ENCODE data around the gene BCL6B.
"Not testable (repeated sequence)": the region's sequence is repeated elsewhere in the genome, so short reads cannot be mapped to it uniquely, and the experiment has no call there.

The BCL6B gene, protein sequence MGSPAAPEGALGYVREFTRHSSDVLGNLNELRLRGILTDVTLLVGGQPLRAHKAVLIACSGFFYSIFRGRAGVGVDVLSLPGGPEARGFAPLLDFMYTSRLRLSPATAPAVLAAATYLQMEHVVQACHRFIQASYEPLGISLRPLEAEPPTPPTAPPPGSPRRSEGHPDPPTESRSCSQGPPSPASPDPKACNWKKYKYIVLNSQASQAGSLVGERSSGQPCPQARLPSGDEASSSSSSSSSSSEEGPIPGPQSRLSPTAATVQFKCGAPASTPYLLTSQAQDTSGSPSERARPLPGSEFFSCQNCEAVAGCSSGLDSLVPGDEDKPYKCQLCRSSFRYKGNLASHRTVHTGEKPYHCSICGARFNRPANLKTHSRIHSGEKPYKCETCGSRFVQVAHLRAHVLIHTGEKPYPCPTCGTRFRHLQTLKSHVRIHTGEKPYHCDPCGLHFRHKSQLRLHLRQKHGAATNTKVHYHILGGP

DNA sequence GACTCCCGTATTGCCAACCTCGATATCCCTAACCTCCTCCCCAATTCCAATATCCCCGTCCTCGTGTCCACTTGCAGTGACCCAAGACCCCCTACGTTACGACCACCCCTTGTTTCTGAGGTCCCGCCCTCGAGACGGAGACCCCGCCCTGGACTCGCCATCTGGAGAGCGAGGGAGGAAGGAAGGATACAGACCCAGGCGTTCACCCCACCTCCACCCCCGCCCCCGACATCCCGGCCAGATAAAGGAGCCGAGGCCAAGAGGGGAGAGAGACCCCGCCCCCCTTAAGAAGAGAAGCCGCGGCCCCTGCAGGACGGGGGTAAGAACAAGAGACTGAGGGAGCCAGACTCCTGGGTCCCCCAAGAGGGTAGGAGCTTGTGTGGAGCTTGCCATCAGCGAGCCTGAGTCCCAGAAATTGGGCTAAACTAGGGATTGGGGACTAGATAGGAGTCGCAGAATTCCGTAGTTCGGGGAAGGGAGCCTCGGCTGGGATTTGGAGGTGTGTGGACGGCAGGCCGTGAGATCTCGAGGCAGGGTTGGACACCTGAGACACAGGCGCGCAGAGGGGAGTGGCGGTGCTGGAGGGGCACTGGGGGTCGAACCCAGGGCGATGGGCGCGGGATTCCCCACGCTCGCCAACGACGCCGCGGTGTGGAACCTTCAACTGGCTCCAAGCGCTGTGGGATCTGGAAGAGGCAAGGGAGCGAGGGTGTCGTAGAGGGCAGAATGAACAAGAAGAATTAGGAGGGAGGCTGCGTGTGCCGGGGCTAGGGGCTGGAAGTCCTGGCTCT is at the start of gene BCL6B:
BCL6B (plus strand) TSS at position 270 of the 791 bp plus-strand sequence. CDS start 622 bp downstream, outside the sequence.
- H3K27ac ChIP-seq, result peak within 1 kb of the TSS; percentile 93
- TF ChIP-seq ZFX (IDR thresholded peaks at IDR 0.05; ENCODE audit: borderline replicate concordance), result no peak
- TF ChIP-seq, protein P1, sequence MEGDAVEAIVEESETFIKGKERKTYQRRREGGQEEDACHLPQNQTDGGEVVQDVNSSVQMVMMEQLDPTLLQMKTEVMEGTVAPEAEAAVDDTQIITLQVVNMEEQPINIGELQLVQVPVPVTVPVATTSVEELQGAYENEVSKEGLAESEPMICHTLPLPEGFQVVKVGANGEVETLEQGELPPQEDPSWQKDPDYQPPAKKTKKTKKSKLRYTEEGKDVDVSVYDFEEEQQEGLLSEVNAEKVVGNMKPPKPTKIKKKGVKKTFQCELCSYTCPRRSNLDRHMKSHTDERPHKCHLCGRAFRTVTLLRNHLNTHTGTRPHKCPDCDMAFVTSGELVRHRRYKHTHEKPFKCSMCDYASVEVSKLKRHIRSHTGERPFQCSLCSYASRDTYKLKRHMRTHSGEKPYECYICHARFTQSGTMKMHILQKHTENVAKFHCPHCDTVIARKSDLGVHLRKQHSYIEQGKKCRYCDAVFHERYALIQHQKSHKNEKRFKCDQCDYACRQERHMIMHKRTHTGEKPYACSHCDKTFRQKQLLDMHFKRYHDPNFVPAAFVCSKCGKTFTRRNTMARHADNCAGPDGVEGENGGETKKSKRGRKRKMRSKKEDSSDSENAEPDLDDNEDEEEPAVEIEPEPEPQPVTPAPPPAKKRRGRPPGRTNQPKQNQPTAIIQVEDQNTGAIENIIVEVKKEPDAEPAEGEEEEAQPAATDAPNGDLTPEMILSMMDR (IDR thresholded peaks at IDR 0.05), result no peak

DNA sequence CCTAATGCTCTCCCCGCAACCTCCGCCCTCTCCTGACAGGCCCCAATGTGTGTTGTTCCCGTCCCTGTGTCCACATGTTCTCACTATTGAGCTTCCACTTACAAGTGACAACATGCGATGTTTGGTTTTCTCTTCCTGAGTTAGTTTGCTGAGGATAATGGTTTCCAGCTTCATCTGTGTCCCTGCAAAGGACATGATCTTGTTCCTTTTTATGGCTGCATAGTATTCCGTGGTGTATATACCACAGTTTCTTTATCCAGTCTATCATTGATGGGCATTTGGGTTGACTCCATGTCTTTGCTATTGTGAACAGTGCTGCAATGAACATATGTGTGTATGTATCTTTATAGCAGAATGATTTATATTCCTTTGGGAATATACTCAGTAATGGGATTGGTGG is 43.4 kb upstream of the BCL6B start:
- H3K27ac ChIP-seq, result not testable (repeated sequence)

DNA sequence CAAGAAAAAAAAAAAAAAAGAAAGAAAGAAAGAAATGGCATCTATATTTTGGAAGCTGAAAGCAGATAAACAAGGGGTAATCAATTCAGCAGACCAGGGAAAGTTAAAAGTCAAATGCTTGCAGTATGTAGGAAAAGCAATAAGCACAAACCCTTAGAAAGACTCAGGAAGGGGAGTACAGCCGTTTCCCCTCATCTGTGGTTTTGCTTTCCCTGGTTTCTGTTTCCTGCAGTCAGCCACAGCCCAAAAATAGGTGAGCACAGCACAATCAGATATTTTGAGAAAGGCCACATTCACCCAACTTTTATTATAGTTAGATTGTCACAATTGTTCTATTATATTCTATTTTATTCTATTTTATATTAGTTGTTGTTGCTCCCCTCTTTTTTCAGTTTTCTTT is 41.4 kb upstream of the BCL6B start:
- no peak for TF ChIP-seq ZFX (IDR thresholded peaks at IDR 0.05; ENCODE audit: borderline replicate concordance)
- TF ChIP-seq, protein P1 (IDR thresholded peaks at IDR 0.05), result no peak
- no peak overlapping the region for H3K27ac ChIP-seq

DNA sequence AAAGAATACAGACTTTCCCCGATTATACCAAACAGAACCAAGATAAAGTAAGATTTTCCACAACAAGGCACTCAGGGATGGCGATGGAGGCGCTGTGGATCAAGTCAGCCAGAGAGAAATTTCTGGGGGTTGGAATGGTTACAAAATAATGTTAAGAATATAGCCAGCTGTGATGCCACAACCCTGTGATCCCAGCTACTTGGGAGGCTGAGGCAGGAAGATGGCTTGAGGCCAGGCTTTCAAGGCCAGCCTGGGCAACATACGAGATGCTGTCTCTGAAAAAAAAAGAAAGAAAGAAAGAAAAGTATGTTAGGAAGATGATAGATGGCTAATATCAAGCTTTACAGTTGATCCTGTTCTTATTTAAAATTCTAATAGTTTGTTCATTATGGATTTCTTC is 37.6 kb upstream of the BCL6B start:
- H3K27ac ChIP-seq, result no peak overlapping the region
- TF ChIP-seq ZFX (IDR thresholded peaks at IDR 0.05; ENCODE audit: borderline replicate concordance), result no peak
- TF ChIP-seq, protein P1 (IDR thresholded peaks at IDR 0.05), result no peak

DNA sequence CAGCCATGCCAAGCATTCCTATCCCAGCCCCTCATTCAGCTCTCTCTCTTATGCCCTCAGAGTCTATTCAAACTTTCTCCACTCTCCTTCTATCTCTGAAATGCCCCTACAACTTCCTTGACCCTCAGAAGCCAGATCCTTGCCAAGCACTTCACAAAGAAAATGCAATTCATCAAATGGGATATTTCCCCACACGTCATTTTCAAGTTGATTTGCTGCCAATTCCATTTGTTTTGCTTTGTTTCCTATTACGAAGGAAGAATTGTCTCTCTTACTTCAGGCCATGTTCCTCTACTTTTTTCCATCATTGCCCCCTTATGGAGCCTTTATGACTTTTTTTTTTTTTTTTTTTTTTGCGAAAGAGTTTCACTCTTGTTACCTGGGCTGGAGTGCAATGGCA is 36.2 kb upstream of the BCL6B start:
- no peak for TF ChIP-seq ZFX (IDR thresholded peaks at IDR 0.05; ENCODE audit: borderline replicate concordance)
- TF ChIP-seq, protein P1 (IDR thresholded peaks at IDR 0.05), result no peak
- H3K27ac ChIP-seq, result no peak overlapping the region

DNA sequence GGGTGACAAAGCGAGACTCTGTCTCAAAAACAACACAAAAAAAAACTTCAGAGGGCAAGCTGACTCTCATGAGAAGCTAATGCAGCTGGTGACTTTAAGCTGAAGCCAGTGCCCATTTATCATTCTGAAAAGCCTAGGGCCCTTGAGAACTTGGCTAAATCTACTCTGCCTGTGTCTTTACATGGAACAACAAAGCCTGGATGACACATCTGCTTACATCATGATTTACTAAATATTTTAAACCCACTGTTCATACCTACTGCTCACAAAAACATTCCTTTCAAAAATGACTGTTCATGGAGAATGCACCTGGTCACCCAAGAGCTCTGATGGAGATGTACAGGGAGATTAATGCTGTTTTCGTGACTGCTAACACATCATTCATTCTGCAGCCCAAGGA is 33.1 kb upstream of the BCL6B start:
- H3K27ac ChIP-seq, result no peak overlapping the region
- TF ChIP-seq ZFX (IDR thresholded peaks at IDR 0.05; ENCODE audit: borderline replicate concordance), result no peak
- TF ChIP-seq, protein P1 (IDR thresholded peaks at IDR 0.05), result no peak

DNA sequence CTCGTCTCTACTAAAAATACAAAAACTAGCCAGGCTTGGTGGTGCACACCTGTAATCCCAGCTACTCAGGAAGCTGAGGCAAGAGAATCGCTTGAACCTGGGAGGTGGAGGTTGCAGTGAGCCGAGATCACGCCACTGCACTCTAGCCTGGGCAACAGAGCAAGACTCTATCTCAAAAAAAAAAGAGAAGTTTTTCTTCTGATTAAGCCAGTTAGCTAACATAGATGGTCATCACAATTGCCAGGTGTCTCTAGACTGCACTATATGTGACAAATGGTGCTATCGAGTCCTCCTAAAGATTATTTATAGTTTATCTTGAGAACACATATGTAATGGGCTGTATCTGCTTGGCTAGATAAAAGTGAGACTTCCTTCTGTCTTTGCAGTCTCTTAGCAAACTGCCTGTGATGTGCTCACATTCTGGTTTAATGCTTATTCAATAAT is 29.2 kb upstream of the BCL6B start:
- not testable (repeated sequence) for H3K27ac ChIP-seq

DNA sequence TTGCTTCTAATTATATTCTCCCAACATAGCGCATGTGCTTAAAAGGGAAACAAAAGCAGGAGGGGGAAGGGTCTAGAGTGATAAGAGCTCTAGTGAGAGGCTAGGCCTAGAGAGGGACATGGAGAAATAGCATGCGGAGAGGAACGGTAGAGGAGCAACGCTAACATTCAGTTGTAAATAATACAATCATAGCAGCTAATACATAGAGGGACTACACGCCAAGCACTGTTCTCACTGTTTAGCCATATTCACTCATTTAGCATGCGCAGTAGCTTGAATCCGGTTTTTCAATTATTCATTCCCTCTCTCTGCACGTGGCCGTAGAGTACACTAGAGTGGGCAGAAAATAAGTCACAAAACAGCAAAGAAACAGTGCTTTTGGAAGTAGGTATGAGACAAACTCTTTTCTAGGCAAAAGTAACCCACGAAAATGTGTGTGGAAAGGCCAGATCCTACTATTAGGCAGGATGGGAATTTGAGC is 28.7 kb upstream of the BCL6B start:
- no peak overlapping the region for H3K27ac ChIP-seq
- no peak for TF ChIP-seq ZFX (IDR thresholded peaks at IDR 0.05; ENCODE audit: borderline replicate concordance)
- TF ChIP-seq, protein P1 (IDR thresholded peaks at IDR 0.05), result no peak

All from 22Rv1 (cell line).